HG03103 (cell line): Measurements from ENCODE around the gene LYPD6.
"Not testable (repeated sequence)": the region's sequence is repeated elsewhere in the genome, so short reads cannot be mapped to it uniquely, and the experiment has no call there.

Source experiments
- ATAC-seq: cut with Tn5 transposase; IDR thresholded peaks from one replicate; pipeline ENCODE4 v1.9.1; 2021; ENCODE audit warnings: low read depth; ENCODE audit not compliant: unreplicated experiment

LYPD6 gene

DNA sequence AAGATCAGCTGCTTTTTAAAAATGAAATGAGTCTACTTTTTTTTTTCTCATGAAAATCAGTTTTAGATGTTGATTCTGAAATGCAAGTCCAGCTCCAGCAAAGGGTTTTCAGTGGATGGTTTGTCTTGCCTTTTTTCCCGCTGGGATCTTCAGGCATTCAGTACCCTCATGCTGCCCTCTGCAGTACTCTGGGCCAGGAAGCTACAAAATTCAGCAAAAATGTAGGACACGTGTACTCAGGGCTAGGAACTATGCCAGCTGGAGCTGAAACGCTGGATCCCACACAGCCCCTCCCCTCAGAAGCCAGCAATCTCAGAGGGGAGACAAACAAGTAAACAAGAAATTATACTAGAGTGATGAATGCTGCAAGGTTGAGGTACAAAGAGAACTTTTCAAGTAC lies 159.9 kb downstream of the LYPD6 start:
- no peak for ATAC-seq

- ATAC-seq, result no peak
Measured at GRCh38 chr2:149492923-149493322, 162.5 kb downstream of the LYPD6 start.

- not testable (repeated sequence) for ATAC-seq
Measured at GRCh38 chr2:149499204-149499603, 168.8 kb downstream of the LYPD6 start.

DNA sequence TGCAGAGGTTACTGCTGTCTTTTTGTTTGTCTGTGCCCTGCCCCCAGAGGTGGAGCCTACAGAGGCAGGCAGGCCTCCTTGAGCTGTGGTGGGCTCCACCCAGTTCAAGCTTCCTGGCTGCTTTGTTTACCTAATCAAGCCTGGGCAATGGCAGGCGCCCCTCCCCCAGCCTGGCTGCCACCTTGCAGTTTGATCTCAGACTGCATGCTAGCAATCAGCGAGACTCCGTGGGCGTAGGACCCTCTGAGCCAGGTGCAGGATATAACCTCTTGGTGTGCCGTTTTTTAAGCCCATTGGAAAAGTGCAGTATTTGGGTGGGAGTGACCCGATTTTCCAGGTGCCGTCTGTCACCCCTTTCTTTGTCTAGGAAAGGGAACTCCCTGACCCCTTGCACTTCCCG lies 176.4 kb downstream of the LYPD6 start:
- not testable (repeated sequence) for ATAC-seq

- no peak for ATAC-seq
Measured at GRCh38 chr2:149507974-149508373, 177.6 kb downstream of the LYPD6 start.

GRCh38 chr2:149513461-149513860 lies 183.1 kb downstream of the LYPD6 start:
- ATAC-seq, result no peak
